Stimulated activated CD4-positive, alpha-beta T cell treated with anti-CD3 and anti-CD28 coated beads, Interleukin-15, amount 100 ng/mL, for 1 hour (primary cell): Measurements from ENCODE around the gene THRAP3.
"Not testable (repeated sequence)": the region's sequence is repeated elsewhere in the genome, so short reads cannot be mapped to it uniquely, and the experiment has no call there.

Experiments
- DNase-seq, 2 donors: peaks; one replicate each; pipeline ENCODE4 v3.0.0-alpha.2; 2020; ENCODE audit warnings: low read depth in 1 of 2, low spot score in 1 of 2

THRAP3 gene, protein sequence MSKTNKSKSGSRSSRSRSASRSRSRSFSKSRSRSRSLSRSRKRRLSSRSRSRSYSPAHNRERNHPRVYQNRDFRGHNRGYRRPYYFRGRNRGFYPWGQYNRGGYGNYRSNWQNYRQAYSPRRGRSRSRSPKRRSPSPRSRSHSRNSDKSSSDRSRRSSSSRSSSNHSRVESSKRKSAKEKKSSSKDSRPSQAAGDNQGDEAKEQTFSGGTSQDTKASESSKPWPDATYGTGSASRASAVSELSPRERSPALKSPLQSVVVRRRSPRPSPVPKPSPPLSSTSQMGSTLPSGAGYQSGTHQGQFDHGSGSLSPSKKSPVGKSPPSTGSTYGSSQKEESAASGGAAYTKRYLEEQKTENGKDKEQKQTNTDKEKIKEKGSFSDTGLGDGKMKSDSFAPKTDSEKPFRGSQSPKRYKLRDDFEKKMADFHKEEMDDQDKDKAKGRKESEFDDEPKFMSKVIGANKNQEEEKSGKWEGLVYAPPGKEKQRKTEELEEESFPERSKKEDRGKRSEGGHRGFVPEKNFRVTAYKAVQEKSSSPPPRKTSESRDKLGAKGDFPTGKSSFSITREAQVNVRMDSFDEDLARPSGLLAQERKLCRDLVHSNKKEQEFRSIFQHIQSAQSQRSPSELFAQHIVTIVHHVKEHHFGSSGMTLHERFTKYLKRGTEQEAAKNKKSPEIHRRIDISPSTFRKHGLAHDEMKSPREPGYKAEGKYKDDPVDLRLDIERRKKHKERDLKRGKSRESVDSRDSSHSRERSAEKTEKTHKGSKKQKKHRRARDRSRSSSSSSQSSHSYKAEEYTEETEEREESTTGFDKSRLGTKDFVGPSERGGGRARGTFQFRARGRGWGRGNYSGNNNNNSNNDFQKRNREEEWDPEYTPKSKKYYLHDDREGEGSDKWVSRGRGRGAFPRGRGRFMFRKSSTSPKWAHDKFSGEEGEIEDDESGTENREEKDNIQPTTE

DNA sequence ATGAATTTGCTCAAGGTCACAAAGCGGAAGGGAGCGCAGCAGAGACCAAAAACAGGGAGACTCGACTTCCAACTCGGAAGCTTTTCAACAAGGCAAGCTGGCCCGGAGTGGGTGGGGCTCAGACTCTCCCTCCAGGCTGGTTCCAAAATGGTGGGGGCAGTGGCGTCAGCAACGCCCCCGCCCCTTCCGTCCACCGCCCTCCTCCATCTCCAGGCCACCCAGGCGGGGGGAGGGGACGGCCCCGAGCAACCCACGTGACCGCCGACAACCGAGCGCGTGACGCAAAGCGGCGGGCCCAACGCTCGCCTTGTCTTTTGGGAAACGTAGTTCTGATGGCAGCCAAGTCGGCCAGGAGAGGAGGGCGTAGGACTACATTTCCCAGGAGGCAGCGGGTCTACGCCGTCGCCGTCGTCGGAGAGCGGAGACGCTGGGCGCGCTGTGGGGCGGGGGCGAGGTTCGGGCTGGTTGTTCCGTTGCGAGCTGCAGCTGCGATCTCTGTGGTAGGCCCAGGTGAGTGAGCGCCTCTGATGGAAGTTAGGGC is at the start of gene THRAP3:
Gene THRAP3, plus strand, starts transcription at position 448 of the 541 bp plus-strand sequence. CDS start 58,121 bp downstream, outside the sequence.
- DNase-seq: peak; percentile 98 to 100

DNA sequence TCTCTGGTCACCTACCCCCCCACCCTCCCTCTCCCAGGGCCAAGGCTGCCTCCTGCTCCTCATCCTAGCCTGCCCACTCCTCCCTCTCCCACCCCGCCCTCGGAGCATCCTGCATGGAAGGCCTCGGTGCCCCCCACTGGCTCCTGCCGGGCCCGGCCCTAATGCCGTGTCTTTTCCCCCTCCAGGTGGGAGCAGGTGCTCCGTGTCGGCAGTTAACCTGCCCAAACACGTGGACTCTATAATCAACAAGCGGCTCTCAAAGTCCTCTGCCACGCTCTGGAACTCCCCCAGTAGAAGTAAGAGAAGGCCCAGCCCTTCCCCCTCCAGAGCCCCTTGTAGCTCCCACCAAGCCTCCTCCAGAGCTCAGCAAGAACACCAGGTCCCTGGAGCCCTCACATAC is 49.5 kb upstream of the THRAP3 start:
- no peak for DNase-seq

DNA sequence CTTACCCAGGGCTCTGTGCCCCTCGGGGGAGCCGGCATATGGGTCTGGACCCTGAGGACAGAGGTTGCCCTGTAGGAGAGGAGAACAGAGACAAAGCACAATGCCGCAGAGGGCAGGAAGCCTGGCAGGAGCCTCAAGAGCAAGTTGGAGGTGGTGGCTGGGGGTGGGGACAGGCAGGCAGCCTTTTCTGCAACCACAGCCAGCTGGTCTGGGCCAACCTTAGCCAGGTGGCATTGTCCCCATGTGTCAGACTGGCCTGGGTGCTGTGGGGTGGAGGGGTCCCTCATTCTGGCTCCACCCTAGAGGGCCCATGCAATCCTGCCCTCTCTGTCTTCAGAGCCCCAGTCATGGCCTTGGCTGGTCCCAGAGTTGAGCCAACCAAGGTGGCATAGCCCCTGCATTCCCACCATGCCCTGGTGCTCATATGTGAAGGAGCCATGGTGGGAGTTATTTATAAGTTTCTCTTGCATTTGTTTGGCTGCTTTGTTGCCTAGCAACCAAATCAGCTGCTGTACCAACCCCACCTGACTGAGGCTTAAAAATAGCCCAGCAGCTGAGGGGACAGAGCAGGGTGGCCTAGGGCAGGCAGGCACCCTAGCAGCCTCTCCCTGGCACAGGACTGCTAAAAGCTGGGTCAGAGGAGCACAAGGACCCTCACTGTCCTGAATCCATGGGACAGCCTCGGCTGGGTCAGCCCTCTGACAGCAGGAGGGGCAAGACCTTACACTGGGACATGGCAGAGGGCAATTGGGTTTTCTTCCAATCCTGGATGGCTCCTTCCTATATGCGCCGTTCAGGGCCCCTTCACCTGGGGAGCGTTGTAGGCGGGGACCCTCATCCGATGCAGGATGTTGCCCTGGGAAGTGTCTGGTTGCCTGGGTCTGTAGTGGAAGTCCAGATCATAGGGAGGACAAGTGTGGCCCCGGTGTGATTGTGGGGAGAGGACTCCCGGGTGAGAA is 48.8 kb upstream of the THRAP3 start:
- no peak for DNase-seq

DNA sequence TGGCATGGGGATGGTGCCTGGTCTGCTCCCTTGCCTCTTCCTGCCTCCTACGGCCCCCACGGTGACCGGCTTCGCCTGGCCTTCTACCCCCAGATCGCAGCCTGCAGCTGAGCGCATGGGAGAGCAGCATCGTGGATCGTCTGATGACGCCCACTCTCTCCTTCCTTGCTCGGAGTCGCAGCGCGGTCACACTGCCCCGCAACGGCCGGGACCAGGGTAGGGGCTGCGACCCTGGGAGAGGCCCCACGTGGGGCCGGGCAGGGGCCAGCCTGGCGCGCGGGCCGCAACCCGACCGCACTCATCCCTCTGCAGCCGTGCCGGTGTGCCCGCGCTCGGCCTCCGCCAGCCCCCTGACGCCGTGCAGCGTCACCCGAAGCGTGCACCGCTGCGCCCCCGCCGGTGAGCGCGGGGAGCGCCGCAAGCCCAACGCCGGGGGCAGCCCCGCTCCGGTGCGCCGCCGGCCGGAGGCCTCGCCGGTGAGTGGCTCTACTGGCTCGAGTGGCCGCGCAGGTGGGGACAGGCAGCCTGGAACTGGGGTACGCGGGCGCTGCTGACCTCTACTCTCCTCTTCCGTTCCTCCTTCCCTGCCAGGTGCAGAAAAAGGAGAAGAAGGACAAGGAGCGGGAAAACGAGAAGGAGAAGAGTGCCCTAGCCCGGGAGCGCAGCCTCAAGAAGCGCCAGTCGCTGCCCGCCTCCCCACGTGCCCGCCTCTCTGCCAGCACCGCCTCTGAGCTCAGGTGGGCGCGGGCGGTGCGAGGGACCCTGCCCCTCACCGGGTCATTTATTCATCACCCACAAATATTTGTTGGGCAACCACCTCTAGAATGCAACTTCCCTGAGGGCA is 47.9 kb upstream of the THRAP3 start:
- DNase-seq: no peak

DNA sequence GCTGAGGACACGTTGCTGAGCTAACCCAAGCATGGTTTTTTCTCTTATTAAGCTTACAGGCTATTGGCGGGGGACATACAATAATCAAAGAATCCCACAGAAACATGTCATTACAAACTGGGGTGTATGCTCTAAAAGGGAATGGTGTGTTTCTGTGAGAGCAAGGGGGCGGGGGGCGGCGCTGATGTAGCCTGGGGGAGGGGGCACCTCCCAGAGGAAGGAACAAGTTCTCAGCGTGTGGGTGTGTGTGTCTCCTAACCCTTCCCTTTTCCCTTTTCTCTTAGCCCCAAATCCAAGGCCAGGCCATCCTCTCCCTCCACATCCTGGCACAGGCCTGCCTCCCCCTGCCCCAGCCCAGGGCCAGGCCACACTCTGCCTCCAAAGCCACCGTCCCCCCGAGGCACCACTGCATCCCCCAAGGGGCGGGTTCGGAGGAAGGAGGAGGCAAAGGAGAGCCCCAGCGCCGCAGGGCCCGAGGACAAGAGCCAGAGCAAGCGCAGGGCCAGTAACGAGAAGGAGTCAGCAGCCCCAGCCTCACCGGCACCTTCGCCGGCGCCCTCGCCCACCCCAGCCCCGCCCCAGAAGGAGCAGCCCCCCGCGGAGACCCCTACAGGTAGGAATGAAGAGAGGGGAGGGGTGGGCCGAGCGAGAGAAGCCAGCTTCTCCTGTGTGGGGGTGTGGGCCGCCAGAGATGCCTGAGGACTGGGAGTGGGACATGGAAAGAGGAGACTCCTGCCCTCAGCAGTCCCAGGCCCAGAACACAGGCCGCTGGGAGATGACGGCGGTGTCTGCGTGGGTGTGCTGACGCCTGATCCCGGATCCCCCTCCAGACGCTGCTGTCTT is 46.4 kb upstream of the THRAP3 start:
- no peak for DNase-seq

DNA sequence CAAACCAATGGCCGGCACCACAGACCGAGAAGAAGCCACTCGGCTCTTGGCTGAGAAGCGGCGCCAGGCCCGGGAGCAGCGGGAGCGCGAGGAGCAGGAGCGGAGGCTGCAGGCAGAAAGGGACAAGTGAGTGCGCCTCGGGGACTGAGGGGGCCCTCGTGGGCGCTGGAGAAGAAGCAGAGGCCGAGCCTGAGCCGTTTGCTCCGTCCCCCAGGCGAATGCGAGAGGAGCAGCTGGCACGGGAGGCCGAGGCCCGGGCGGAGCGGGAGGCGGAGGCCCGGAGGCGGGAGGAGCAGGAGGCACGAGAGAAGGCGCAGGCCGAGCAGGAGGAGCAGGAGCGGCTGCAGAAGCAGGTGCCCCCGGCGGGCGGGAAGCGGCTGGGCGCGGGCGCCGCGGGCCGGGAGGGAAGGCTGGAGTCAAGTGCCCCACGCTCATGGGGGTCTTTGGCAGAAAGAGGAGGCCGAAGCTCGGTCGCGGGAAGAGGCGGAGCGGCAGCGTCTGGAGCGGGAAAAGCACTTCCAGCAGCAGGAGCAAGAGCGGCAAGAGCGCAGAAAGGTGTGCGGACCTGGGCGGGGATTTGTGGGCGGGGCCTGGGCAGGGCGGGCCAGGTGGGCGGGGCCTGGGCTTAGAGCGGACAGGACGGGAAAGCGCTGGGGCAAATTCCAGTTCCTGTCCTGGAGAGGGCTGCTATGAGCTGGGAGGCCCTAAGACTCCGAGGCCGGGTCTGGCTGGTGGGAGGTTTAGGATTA is 45.6 kb upstream of the THRAP3 start:
- DNase-seq: no peak

DNA sequence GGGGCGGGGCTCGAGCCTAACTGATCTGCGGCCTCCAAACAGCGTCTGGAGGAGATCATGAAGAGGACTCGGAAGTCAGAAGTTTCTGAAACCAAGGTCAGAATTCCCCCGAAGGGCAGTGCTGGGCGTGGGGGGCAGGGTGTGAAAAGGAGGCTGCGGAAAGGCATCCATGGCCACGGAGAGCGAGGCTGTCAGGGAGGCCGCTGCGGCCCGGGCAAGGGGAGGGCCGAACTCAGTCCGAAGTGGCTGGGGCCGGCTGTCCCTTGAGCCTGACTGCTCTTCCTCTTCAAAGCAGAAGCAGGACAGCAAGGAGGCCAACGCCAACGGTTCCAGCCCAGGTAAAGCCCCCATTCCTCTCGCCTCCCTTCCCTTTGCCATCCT is 45.0 kb upstream of the THRAP3 start:
- no peak for DNase-seq

DNA sequence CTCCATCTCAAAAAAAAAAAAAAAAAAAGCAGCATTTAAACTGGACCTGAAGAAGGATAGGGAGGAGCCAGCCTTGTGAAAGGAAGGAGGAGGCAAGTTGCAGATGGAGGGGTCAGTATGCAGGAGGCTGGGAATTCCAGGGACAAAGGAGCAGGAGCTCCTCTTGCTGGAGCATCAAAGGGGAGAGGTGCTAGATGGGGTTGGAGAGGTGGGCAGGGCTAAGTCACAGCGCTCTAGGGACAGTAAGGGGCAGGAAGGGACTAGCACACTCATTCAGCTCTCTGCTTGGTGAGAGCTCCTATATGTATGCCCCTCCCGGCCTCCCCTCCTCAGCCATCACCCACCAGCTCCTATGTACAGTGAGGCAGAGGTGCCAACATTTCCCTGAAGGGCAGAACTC is 41.5 kb upstream of the THRAP3 start:
- DNase-seq: no peak

DNA sequence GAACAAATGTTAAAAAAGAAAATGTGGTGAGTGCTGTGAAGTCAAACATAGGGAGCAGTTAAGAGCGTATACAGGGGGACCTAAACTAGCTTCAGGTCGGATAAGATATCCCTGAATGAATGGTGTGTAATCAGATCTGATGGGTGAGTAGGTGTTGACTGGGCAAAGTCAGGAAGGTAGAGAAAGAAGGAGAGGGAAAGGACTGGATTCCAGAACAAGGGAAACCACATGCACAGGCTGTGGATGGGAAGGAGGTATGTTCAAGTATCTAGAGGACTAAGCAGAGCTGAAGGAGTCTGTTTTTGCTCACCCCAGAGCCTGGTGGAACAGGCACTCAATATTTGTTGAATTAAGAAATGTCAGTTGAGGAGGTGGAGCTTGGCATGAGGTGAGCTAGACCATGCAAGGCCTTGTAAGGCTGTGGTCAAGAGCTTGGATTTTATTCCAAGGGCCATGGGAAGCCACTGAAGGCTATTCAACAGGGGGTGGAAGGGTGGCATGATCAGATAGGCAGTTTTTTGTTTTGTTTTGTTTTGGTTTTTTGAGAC is 40.9 kb upstream of the THRAP3 start:
- no peak for DNase-seq

DNA sequence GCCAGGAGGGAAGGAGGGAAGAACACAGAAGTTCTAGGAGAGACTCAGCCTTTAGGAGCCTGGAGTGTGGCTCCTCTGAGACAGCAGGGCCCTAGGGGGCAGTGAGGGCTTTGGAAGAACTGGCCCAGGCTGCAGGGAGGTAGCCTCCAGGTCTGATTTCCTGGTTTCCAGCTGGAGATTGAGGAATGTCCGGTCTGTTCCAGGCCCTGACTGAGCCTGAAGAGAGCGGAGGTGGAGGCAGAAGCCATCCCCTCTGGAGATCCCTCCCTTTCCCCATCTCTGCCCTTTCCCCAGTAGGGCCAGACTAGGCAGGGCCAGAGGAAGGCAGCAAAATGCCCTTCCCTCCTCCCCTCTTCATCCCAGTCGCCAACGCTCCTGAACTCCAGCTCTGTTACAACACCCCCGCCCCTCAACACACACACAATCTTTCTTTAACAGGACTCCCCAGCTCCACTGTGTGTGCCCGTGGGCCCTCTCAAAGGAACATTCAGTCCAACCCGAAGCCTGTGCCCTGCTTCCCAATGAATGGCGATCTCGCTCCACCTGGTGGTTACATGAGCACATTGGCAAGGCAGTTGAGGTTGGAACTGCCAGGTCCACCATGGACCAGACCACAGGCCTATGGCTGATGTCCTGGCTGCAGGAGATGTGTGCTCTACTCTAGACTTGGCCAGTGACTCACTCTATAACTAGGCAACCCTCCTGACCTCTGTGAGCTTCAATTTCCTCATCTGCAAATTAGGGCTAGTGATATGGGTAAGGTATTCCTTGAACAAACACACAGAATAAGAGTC is 36.2 kb upstream of the THRAP3 start:
- peak; percentile 54 to 65 for DNase-seq

DNA sequence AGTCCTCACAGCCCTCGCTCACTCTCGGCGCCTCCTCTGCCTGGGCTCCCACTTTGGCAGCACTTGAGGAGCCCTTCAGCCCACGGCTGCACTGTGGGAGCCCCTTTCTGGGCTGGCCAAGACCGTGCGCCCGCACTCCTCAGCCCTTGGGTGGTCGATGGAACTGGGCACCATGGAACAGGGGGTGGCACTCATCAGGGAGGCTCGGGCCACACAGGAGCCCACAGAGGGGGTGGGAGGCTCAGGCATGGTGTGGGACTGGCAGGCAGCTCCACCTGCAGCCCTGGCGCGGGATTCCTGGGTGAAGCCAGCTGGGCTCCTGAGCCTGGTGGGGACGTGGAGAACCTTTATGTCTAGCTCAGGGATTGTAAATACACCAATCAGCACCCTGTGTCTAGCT is 27.4 kb upstream of the THRAP3 start:
- not testable (repeated sequence) for DNase-seq

DNA sequence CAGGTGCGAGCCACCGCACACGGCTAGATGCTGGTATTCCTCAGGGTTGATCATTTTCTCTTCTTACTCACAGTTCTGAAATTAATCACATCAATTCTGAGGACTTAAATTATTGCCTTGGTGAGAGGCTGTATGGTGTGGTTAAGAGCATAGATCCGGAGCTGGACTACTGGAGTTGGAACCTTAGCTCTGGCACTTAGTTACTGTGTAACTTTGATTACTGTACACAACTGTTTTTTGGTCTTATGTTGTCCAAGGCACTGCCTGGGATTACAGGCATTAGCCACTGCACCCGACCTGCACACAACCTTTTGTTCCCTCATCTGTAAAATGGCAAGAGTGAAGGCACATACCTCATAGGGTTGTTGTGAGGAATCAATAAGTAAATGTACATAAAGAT is 25.6 kb upstream of the THRAP3 start:
- DNase-seq: no peak

DNA sequence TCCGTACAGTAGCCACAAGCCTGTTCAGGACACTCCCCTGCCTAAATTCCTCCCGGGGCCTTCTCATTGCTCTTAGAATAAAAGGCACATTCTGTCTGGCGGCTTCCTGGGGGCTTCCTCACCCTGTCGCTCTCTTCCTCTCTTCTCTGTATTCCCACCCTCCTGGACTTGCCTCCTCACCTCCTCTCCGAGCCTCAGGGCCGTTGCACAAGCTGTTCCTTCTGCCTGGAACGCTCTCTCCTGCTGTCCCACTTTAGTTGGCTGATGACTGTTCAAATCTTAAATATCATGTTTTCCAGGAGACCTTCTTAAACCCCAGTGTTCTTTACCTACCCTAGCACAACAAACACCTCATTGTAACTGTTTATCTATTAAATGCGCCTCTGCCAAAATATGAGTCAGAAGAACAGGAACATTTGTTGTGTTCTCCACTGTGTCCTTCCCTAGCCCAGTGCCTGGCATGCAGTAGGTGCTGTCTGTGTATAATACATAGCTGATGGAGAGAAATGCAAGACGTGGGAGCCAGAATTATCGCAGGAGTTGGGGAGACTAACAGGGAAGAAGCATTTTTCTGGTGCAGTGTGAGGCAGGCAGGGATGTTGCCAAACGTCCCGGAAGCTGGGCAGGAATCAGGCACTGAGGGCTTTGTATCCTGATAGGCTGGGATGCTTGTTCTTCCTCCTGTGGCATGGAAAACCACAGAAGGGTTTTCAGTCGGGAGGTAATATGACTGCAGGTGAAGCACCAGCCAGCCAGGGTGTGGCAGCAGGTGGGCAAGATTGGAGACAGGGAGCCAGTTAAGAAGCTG is 24.1 kb upstream of the THRAP3 start:
- no peak for DNase-seq

DNA sequence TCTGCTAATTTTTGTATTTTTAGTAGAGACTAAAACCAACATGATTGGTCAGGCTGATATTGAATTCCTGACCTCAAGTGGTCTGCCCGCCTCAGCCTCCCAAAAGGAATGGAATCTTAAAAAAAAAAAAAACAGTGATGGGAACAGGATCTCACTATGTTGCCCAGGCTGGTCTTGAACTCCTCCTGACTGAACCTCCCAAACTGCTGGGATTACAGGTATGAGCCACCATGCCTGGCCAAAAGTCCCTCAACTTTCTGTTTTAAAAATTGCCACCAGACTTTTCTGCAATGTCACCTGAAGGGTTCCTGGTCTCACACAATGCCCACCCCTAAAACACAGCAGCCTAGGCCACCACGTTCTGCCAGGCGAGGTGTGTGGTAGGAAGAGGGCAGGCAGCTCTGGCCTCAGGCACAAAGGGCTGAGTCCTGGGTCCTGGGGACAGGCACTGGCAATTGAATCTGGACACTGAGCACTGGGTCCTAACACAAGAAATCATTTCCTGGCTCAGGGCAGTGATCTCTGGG is 21.2 kb upstream of the THRAP3 start:
- DNase-seq: no peak

DNA sequence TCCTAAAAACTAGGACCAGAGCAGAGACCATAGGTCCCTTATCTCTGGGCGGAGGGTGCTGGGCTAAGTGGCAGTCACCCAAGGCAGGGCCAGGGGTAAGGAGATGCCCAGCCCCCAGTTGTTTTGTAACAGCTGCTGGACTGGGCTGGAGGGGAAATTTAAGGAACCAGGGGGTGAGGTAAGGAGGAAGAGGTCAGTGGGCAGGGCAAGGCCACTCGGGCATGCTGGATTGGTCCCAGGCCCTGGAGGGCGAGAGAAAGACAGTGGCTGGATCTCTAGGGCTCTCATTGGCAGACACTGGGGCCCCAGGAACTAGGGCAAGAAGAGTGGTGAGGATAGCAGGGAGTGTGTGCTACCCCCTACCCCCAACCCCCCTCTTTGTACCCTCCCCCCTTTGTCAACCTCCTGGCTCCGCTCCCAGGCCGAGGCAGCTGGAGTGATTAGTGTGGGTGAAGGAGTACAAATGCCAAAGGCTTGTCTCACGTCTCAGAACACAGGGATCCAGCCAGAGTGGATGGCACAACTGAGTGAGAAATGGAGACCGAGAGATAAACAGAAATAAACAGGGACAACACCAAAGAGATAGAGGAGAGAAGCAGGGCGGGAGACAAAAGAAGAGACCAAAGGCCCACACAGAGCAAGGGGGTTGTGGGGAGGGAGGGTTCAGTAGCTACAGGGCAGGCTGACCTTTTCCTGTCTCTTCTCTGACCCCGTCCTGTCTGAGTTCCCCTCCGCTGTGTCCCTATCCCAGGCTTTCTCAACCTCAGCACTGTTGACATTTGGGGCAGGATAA is 20.5 kb upstream of the THRAP3 start:
- no peak for DNase-seq
